PC-9 (cell line): ENCODE measurements around the gene TRIM31.

Source experiments
- EZH2 ChIP-seq: fragments of 200-600 bp; sonication (generic); IDR thresholded peaks from 2 replicates; pipeline ENCODE4 v1.8.0; 2017; ENCODE audit warnings: antibody characterized with exemption, low read depth
- TF ChIP-seq, protein P1 (sequence below): fragments of 200-600 bp; sonication (generic); conservative IDR thresholded peaks from 2 replicates; pipeline ENCODE4 v1.6.1; 2017; ENCODE audit warnings: mixed run types, antibody characterized with exemption, mild to moderate bottlenecking, moderate library complexity

DNA sequence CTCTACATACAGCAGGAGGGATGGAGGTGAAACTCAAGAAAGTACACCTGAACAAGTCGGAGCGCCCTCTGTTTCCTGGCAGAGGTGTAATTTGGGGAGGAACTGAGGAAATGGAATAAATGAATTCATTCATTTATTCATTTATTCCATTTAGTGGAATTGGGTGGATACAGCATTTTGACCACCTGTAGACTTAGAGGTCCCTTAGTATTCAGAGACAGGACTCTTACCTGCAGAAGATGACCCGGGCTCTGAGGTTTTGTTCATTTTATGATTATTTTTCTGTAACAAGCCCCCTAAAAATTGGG is 9.1 kb downstream of the TRIM31 start:
- TF ChIP-seq, protein P1, sequence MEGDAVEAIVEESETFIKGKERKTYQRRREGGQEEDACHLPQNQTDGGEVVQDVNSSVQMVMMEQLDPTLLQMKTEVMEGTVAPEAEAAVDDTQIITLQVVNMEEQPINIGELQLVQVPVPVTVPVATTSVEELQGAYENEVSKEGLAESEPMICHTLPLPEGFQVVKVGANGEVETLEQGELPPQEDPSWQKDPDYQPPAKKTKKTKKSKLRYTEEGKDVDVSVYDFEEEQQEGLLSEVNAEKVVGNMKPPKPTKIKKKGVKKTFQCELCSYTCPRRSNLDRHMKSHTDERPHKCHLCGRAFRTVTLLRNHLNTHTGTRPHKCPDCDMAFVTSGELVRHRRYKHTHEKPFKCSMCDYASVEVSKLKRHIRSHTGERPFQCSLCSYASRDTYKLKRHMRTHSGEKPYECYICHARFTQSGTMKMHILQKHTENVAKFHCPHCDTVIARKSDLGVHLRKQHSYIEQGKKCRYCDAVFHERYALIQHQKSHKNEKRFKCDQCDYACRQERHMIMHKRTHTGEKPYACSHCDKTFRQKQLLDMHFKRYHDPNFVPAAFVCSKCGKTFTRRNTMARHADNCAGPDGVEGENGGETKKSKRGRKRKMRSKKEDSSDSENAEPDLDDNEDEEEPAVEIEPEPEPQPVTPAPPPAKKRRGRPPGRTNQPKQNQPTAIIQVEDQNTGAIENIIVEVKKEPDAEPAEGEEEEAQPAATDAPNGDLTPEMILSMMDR = no peak
- no peak for TF ChIP-seq EZH2
